Astrocyte (in vitro differentiated cells and primary cell): ENCODE data around the gene FBXW12. TPM values are rescaled to one million over a fixed set of nuclear protein-coding genes. Genes with fewer than 3 reads are reported as not detected.

Experiments used
- DNase-seq: peaks from one replicate; pipeline ENCODE4 v3.0.0-alpha.2; 2010; ENCODE audit warnings: low read depth
- FAIRE-seq: peaks from 2 replicates; lab custom pipeline; 2011; peaks lifted over from hg19 to GRCh38; lab: Jason Lieb, UNC
- H2AFZ ChIP-seq: 2 replicates; pipeline ENCODE4 v1.6.0; 2012; ENCODE audit warnings: low read depth, low read length, inconsistent platforms
- H3K27ac ChIP-seq: 2 replicates; pipeline ENCODE4 v1.5.1; 2011; ENCODE audit warnings: low read depth, low read length, inconsistent platforms
- H3K27me3 ChIP-seq: 2 replicates; pipeline ENCODE4 v1.6.0; 2011; ENCODE audit warnings: low read length, inconsistent platforms; ENCODE audit not compliant: insufficient read depth
- H3K36me3 ChIP-seq: 2 replicates; pipeline ENCODE4 v1.5.1; 2011; ENCODE audit warnings: low read length, inconsistent platforms; ENCODE audit not compliant: insufficient read depth
- H3K4me1 ChIP-seq: 2 replicates; pipeline ENCODE4 v1.5.1; 2011; ENCODE audit warnings: low read length, inconsistent platforms; ENCODE audit not compliant: insufficient read depth
- H3K4me2 ChIP-seq: 2 replicates; pipeline ENCODE4 v1.6.0; 2012; ENCODE audit warnings: low read length, inconsistent platforms
- H3K4me3 ChIP-seq: 2 replicates; pipeline ENCODE4 v1.5.1; 2011; ENCODE audit warnings: low read depth, mild to moderate bottlenecking, low read length, inconsistent platforms; ENCODE audit not compliant: insufficient read depth
- H3K79me2 ChIP-seq: 2 replicates; pipeline ENCODE4 v1.6.0; 2012; ENCODE audit warnings: mild to moderate bottlenecking, low read length, inconsistent platforms; ENCODE audit not compliant: insufficient read depth
- H3K9ac ChIP-seq: 2 replicates; pipeline ENCODE4 v1.6.0; 2012; ENCODE audit warnings: mild to moderate bottlenecking, low read length, inconsistent platforms
- H3K9me3 ChIP-seq: 2 replicates; pipeline ENCODE4 v1.5.1; 2012; ENCODE audit warnings: low read depth, mild to moderate bottlenecking, low read length, inconsistent platforms; ENCODE audit not compliant: insufficient read depth
- H4K20me1 ChIP-seq: 2 replicates; pipeline ENCODE4 v1.6.0; 2012; ENCODE audit warnings: low read length, inconsistent platforms; ENCODE audit not compliant: insufficient read depth
- H3K27ac Mint-ChIP-seq: one replicate; pipeline ENCODE4 v1.8.0; 2021; ENCODE audit warnings: mild to moderate bottlenecking, mixed read lengths; ENCODE audit not compliant: unreplicated experiment
- H3K27me3 Mint-ChIP-seq: one replicate; pipeline ENCODE4 v1.8.0; 2021; ENCODE audit warnings: low read depth, mixed read lengths; ENCODE audit not compliant: unreplicated experiment
- H3K36me3 Mint-ChIP-seq: one replicate; pipeline ENCODE4 v1.8.0; 2021; ENCODE audit warnings: low read depth, mixed read lengths; ENCODE audit not compliant: unreplicated experiment
- H3K4me1 Mint-ChIP-seq: one replicate; pipeline ENCODE4 v1.8.0; 2021; ENCODE audit warnings: low read depth, mixed read lengths; ENCODE audit not compliant: unreplicated experiment
- H3K4me3 Mint-ChIP-seq: one replicate; pipeline ENCODE4 v1.8.0; 2021; ENCODE audit warnings: mild to moderate bottlenecking, moderate library complexity, mixed read lengths; ENCODE audit not compliant: unreplicated experiment
- H3K9me3 Mint-ChIP-seq: one replicate; pipeline ENCODE4 v1.8.0; 2021; ENCODE audit warnings: mild to moderate bottlenecking, mixed read lengths; ENCODE audit not compliant: unreplicated experiment
- EZH2 ChIP-seq: IDR thresholded peaks from 2 replicates; pipeline ENCODE4 v1.6.1; 2012; ENCODE audit warnings: mild to moderate bottlenecking, low read length, inconsistent platforms; ENCODE audit not compliant: insufficient read depth
- total RNA-seq: library from RNA; stranded (reverse); gene quantifications from 2 replicates; pipeline ENCODE4 v1.2.1, GENCODE V29; 2021
- TF ChIP-seq, protein P1 (sequence below): IDR thresholded peaks from 2 replicates; pipeline ENCODE4 v1.5.1; 2011; ENCODE audit warnings: low read depth, mild to moderate bottlenecking, inconsistent platforms, low read length, moderate library complexity; ENCODE audit not compliant: insufficient read depth

FBXW12 gene
- total RNA-seq, 1 donor from 2014 or later: not detected

DNA sequence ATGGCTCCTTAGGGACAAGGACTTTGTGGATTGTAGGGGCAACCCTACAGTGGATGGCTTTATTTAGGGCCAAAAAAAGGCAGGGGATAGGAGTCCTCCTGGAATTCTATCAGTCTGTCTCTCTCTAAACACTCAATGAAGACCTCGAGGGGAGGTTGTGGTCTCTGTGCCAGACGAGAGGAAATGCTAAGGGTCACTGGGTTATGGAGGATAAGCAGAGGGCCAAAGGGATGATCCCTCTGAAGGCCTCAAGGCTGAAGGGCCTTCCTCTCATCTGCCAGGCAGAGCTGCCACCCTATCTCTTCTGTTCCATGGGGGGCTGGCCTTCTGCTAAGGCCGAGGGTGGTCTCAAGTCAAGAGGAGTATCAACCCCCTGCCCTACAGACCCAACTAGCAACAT lies 30.9 kb downstream of the FBXW12 start:
- H2AFZ ChIP-seq: no peak overlapping the region
- H3K27ac ChIP-seq: no peak overlapping the region
- Mint-ChIP-seq H3K4me3 (no peak overlapping the region), H3K27ac (no peak overlapping the region), H3K9me3 (no peaks in the 10 kb centered on the region), H3K27me3 (peaks cover 3% of the 10 kb centered on the region), H3K36me3 (peaks cover 22% of the 10 kb centered on the region), H3K4me1 (peaks cover 8% of the 10 kb centered on the region)
- no peak overlapping the region for H3K9ac ChIP-seq
- no peak overlapping the region for H3K4me2 ChIP-seq
- H4K20me1 ChIP-seq: no peaks in the 10 kb centered on the region
- FAIRE-seq (no peak), DNase-seq (no peak)
- H3K36me3 ChIP-seq: peaks cover 4% of the 10 kb centered on the region
- TF ChIP-seq EZH2: no peak
- TF ChIP-seq, protein P1, sequence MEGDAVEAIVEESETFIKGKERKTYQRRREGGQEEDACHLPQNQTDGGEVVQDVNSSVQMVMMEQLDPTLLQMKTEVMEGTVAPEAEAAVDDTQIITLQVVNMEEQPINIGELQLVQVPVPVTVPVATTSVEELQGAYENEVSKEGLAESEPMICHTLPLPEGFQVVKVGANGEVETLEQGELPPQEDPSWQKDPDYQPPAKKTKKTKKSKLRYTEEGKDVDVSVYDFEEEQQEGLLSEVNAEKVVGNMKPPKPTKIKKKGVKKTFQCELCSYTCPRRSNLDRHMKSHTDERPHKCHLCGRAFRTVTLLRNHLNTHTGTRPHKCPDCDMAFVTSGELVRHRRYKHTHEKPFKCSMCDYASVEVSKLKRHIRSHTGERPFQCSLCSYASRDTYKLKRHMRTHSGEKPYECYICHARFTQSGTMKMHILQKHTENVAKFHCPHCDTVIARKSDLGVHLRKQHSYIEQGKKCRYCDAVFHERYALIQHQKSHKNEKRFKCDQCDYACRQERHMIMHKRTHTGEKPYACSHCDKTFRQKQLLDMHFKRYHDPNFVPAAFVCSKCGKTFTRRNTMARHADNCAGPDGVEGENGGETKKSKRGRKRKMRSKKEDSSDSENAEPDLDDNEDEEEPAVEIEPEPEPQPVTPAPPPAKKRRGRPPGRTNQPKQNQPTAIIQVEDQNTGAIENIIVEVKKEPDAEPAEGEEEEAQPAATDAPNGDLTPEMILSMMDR: no peak
- H3K9me3 ChIP-seq: no peaks in the 10 kb centered on the region
- no peaks in the 10 kb centered on the region for H3K79me2 ChIP-seq
- no peak overlapping the region for H3K4me3 ChIP-seq
- H3K27me3 ChIP-seq: peaks cover 2% of the 10 kb centered on the region
- peaks cover 8% of the 10 kb centered on the region for H3K4me1 ChIP-seq

DNA sequence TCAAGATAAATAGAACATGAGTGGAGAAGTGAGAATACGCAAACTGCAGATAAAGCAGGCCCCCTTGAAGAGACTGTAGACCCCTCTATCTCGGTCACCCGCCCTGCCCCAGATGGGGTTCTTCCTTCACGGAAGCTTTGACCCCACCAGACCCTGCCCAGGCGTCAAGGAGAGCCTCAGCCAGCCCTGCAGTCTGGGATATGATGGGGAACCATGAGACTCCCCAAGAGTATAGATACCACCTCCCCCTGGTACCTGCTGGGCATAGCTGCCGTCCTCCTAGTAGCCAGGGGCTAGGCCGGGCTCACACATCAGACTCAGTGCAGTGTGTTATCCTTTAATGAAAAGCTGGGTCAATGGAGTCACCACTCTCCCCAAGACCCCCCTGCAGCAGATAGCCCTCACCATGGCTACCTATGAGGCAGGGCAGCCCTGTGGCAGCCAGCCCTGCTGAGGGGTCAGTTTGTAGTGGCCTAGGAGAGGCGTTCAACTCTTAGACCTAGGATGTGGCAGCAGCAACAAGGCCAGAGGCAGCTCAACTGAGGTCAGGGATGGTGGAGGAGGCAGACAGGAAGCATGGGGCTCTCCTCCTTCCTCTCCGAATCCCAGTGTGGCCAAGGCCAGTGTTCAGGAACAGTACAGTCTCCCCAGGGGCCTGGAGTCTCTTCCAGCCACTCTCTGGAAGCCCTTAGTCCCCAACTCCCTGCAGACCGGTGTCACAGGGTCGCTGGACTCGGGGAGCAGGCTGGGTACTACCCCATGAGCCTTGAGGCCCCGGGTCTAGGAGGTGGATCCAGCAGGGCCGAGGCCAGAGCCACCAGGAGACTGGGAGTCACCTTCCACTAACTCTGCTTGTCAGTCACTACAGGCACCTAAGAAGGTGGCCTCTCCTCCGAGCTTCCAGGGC lies 31.8 kb downstream of the FBXW12 start:
- H3K4me3 ChIP-seq: no peak overlapping the region
- H3K9me3 ChIP-seq: no peaks in the 10 kb centered on the region
- no peak overlapping the region for H3K27ac ChIP-seq
- peaks cover 8% of the 10 kb centered on the region for H3K4me1 ChIP-seq
- peaks cover 28% of the 10 kb centered on the region for H3K36me3 Mint-ChIP-seq
- TF ChIP-seq, protein P1: no peak
- TF ChIP-seq EZH2: no peak
- no peak overlapping the region for H3K27ac Mint-ChIP-seq
- no peaks in the 10 kb centered on the region for H3K27me3 ChIP-seq
- H3K79me2 ChIP-seq: no peaks in the 10 kb centered on the region
- no peak overlapping the region for H3K4me2 ChIP-seq
- H3K4me1 Mint-ChIP-seq: peaks cover 8% of the 10 kb centered on the region
- no peak overlapping the region for H2AFZ ChIP-seq
- FAIRE-seq (no peak), DNase-seq (no peak)
- no peak overlapping the region for H3K9ac ChIP-seq
- H4K20me1 ChIP-seq: no peaks in the 10 kb centered on the region
- H3K4me3 Mint-ChIP-seq: no peak overlapping the region
- H3K27me3 Mint-ChIP-seq: peaks cover 3% of the 10 kb centered on the region
- H3K36me3 ChIP-seq: peaks cover 4% of the 10 kb centered on the region
- no peaks in the 10 kb centered on the region for H3K9me3 Mint-ChIP-seq
